CMK (cell line): ENCODE results near the gene TCEAL5.
"Not testable (repeated sequence)": the region's sequence is repeated elsewhere in the genome, so short reads cannot be mapped to it uniquely, and the experiment has no call there.

Experiments used
- DNase-seq: peaks from one replicate; pipeline ENCODE4 v3.0.0-alpha.2; 2010; ENCODE audit warnings: low read depth

The TCEAL5 gene

GRCh38 chrX:103234869-103235268 lies 41.7 kb downstream of the TCEAL5 start:
- no peak for DNase-seq

GRCh38 chrX:103233263-103233662 lies 43.3 kb downstream of the TCEAL5 start:
- DNase-seq = no peak

- DNase-seq = not testable (repeated sequence)
Observed at GRCh38 chrX:103225918-103226317, 50.6 kb downstream of the TCEAL5 start.
